ENCODE measurements around the gene AMOTL2.

- TF ChIP-seq EZH2 (IDR thresholded peaks at IDR 0.05; ENCODE audit: low read length) (no peak), CTCF (optimal IDR thresholded peaks at IDR 0.05 in 1 of 3, IDR thresholded peaks at IDR 0.05 in 1 of 3, conservative IDR thresholded peaks at IDR 0.05 in 1 of 3; ENCODE audit: extremely low read depth in 1 of 3, insufficient read depth in 2 of 3, low read length in 3 of 3) (no peak)
Measured at GRCh38 chr3:134370611-134371531, 3.4 kb downstream of the AMOTL2 start.

Data from keratinocyte (primary cell).